Subcutaneous adipose tissue (tissue), 4 donors: Measurements from ENCODE around the gene SULT1A1. TPM values are rescaled to one million over a fixed set of nuclear protein-coding genes. Genes with fewer than 3 reads are reported as not detected.

ENCODE experiments used
- CTCF ChIP-seq: fragments of 450-650 bp; IDR thresholded peaks from one replicate; pipeline ENCODE4 v1.5.1; 2016; ENCODE audit warnings: low read depth, mild to moderate bottlenecking, control low read depth, antibody characterized with exemption, moderate library complexity
- total RNA-seq, 4 donors: library from RNA; depleted of rRNA; stranded (reverse); fragments of >200 nt; gene quantifications; one replicate each; pipeline ENCODE4 v1.1.0, GENCODE V29; 2016

SULT1A1 gene
- total RNA-seq, 4 donors from 2014 or later: 15.8 to 51.3 (median 35.4) TPM

GRCh38 chr16:28596840-28597691, 12.8 kb downstream of the SULT1A1 start, which contains the start of gene SULT1A2:
TSS of gene SULT1A2 (minus strand) at chr16:28597050. CDS start at chr16:28595930, 1,120 bp downstream.
- no peak for TF ChIP-seq CTCF

DNA sequence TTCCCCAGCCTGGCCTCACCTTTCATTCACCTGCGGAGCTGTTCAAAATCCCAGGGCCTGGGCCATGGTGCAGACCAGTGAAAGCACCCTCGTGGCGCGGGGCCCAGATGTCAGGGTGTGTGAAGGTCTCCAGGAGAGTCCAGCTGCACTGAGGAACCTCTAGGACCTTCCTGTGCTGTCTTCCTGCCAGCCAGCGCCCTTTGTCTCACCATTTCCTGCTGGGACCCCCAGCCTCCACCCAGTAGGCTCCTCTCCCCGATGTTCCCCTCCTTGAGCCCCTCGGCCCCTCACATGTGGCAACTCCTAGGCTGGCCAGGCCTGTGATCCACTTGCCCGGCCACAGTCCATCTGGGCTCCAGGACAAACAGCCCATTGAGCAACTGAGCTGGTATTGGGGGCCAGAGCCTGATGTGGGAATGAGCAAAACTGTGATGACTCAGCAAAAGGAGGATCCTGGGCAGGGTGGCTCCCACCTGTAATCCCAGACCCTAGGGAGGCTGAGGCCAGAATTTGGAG, 13.7 kb downstream of the SULT1A1 start:
- TF ChIP-seq CTCF: no peak

GRCh38 chr16:28592979-28593553, 16.8 kb downstream of the SULT1A1 start:
- TF ChIP-seq CTCF: no peak

DNA sequence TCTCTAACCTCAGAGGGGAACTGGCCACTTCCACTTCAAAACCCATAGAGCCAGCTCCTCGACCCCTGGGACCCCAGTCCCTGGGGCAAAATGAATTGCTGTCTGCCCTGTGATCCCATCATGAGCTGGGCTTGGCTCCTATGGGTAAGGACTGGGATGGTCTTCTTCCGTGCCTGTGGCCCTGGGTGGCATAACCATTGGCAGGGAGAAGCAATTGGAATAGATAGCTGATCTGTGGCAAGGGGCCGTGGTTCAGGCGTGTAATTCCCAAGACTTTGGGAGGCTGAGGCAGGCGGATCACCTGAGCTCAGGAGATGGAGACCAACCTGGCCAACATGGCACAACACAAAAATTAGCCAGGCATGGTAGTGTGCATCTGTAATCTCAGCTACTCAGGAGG, 17.3 kb downstream of the SULT1A1 start:
- no peak for TF ChIP-seq CTCF

GRCh38 chr16:28591355-28591754, 18.5 kb downstream of the SULT1A1 start:
- no peak for TF ChIP-seq CTCF

GRCh38 chr16:28590384-28591340, 19.2 kb downstream of the SULT1A1 start:
- TF ChIP-seq CTCF: no peak

- TF ChIP-seq CTCF: no peak
Observed at GRCh38 chr16:28589930-28590329, 19.9 kb downstream of the SULT1A1 start.
